ENCODE measurements around the gene SOCS6.

The SOCS6 gene

DNA sequence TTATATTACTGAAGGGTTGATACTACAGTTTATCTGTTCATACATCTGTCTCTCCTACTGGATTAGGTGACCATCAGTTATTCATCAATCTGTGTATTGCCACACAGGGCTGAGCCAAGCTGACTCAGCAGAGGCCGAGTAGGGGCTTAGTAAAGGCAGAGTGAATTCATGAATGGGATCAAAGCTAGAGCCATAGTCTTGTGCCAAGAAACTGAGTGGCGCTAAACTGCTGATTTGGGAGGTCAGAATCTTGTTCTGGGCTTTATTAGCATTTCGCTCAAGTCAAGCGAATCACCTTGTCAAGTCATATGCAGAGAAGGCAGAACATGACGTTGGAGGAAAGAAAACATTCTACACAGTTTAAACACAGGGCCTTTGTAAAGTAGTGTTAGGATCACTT lies 34.1 kb downstream of the SOCS6 start:
- H3K9me3 ChIP-seq (replicated peaks in 1 of 11), result peaks cover 0 to 42% (median 34%) of the 10 kb centered on the region in 11 experiments; a peak in 20 of 22 replicates
- no peaks in the 10 kb centered on the region for H3K27me3 ChIP-seq
- no peak overlapping the region for H3K4me2 ChIP-seq
- no peak for TF ChIP-seq Cebpa-rat (IDR thresholded peaks at IDR 0.05)
- H3K9ac ChIP-seq, result no peak overlapping the region
- no peak overlapping the region for H3K4me3 ChIP-seq
- peaks cover 0 to 10% (median 0%) of the 10 kb centered on the region in 10 experiments; a peak in 3 of 20 replicates for H3K4me1 ChIP-seq
- H3K36me3 ChIP-seq, result peaks cover 40 to 96% (median 60%) of the 10 kb centered on the region in 11 experiments
- H3K27ac ChIP-seq, result no peak overlapping the region
- H4K20me1 ChIP-seq, result peaks cover 18 to 100% (median 51%) of the 10 kb centered on the region in 11 experiments; a peak in 17 of 22 replicates

DNA sequence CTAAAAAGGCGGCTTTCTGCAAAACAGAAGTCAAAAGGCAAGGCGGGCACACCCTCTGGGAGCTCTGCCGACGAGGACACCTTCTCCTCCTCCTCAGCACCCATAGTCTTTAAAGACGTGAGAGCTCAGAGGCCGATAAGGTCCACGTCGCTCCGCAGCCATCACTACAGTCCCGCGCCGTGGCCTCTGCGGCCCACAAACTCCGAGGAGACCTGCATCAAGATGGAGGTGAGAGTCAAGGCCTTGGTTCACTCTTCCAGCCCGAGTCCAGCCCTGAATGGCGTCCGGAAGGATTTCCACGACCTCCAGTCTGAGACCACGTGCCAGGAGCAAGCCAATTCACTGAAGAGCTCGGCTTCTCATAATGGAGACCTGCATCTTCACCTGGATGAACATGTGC lies 36.1 kb downstream of the SOCS6 start:
- H3K4me1 ChIP-seq, result peaks cover 5 to 26% (median 15%) of the 10 kb centered on the region in 10 experiments; a peak in 19 of 20 replicates
- peaks cover 0 to 42% (median 34%) of the 10 kb centered on the region in 11 experiments; a peak in 20 of 22 replicates for H3K9me3 ChIP-seq (replicated peaks in 1 of 11)
- peaks cover 15 to 92% (median 34%) of the 10 kb centered on the region in 11 experiments; a peak in 15 of 22 replicates for H4K20me1 ChIP-seq
- no peak overlapping the region for H3K4me3 ChIP-seq
- H3K27me3 ChIP-seq, result no peaks in the 10 kb centered on the region
- H3K4me2 ChIP-seq, result no peak overlapping the region
- no peak overlapping the region for H3K9ac ChIP-seq
- no peak overlapping the region for H3K27ac ChIP-seq
- no peak for TF ChIP-seq Cebpa-rat (IDR thresholded peaks at IDR 0.05)
- peaks cover 38 to 77% (median 55%) of the 10 kb centered on the region in 11 experiments for H3K36me3 ChIP-seq

DNA sequence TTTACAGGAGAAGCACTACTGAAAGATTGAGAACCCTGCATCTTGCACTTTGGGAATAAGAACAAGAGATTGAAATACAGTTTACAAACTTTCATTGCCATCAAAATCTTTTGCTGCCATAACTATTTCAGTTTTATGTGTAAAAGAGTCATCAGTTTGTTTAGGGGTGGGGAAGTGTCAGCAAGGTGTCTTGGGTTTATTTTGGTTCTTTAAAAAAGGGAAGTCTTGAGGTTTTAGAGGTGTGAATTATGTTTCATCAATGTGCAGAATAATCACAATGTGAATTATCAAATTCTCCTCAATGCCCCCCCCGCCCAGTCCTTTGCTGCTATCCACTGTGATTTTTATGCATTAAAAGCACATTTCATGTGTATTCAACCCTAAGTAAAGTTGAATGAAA lies 37.4 kb downstream of the SOCS6 start:
- H3K27me3 ChIP-seq, result no peaks in the 10 kb centered on the region
- no peak overlapping the region for H3K9ac ChIP-seq
- H3K4me3 ChIP-seq, result no peak overlapping the region
- H3K36me3 ChIP-seq, result peaks cover 47 to 77% (median 59%) of the 10 kb centered on the region in 11 experiments
- H3K4me1 ChIP-seq, result peaks cover 5 to 26% (median 15%) of the 10 kb centered on the region in 10 experiments; a peak in 19 of 20 replicates
- H4K20me1 ChIP-seq, result peaks cover 13 to 82% (median 26%) of the 10 kb centered on the region in 11 experiments; a peak in 14 of 22 replicates
- TF ChIP-seq Cebpa-rat (IDR thresholded peaks at IDR 0.05), result no peak
- no peak overlapping the region for H3K27ac ChIP-seq
- H3K9me3 ChIP-seq (replicated peaks in 1 of 11), result peaks cover 0 to 45% (median 35%) of the 10 kb centered on the region in 11 experiments; a peak in 20 of 22 replicates
- H3K4me2 ChIP-seq, result no peak overlapping the region

DNA sequence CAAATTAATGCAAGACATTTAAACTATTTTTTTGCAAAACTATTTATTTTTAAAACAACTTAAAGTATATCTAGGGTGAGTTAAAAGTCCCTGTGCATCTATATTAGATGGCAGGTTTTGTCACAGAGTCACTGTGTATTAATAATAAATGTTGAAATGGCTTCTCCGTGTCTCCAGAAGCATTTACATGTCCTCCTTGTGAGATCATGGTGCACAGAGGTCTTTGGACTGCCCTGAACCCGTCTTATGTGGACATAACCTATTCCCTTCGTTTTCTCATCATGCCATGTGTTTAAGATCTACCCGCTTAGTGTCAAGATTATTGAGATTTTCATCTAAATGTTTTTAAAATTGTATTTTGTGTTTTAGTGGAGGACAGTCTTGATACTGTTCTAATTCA lies 39.3 kb downstream of the SOCS6 start:
- H3K9ac ChIP-seq, result no peak overlapping the region
- H3K4me3 ChIP-seq, result no peak overlapping the region
- no peak overlapping the region; a peak in 3 of 22 replicates for H3K27ac ChIP-seq
- peaks cover 5 to 22% (median 15%) of the 10 kb centered on the region in 10 experiments; a peak in 19 of 20 replicates for H3K4me1 ChIP-seq
- H3K36me3 ChIP-seq, result peaks cover 41 to 76% (median 58%) of the 10 kb centered on the region in 11 experiments
- peak overlapping the region in 7 of 11 experiments; percentile 53 to 73 (median 64); a peak in 12 of 22 replicates for H3K4me2 ChIP-seq
- no peaks in the 10 kb centered on the region for H3K27me3 ChIP-seq
- H4K20me1 ChIP-seq, result peaks cover 3 to 63% (median 25%) of the 10 kb centered on the region in 11 experiments; a peak in 13 of 22 replicates
- no peak for TF ChIP-seq Cebpa-rat (IDR thresholded peaks at IDR 0.05)
- peaks cover 12 to 43% (median 34%) of the 10 kb centered on the region in 11 experiments; a peak in 21 of 22 replicates for H3K9me3 ChIP-seq (replicated peaks in 1 of 11)

DNA sequence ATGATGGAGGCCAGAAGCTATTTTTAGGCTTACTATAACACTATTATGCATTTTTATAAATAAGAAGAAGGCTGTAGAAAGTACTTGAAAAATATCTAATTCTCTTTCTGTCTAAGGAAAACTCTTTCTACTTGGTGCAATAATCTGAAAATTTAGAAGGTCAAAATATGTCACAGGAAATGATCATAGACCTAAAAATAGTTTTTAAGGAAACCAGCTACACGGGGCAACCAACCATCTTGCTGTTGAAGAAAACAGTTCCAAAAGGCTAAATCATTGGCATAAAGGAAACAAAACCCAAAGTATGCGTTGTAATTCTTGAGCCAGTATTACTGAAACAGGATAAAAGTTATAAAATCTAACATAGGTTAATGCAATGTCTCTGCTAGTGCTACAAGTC lies 40.2 kb downstream of the SOCS6 start:
- no peak for TF ChIP-seq Cebpa-rat (IDR thresholded peaks at IDR 0.05)
- peaks cover 0 to 54% (median 17%) of the 10 kb centered on the region in 11 experiments; a peak in 11 of 22 replicates for H4K20me1 ChIP-seq
- no peak overlapping the region; a peak in 1 of 20 replicates for H3K4me3 ChIP-seq
- H3K4me1 ChIP-seq, result peaks cover 5 to 22% (median 15%) of the 10 kb centered on the region in 10 experiments; a peak in 19 of 20 replicates
- H3K9me3 ChIP-seq (replicated peaks in 1 of 11), result peaks cover 21 to 43% (median 34%) of the 10 kb centered on the region in 11 experiments
- H3K27ac ChIP-seq, result peak overlapping the region in 9 of 11 experiments; percentile 4 to 57 (median 26); a peak in 10 of 22 replicates
- no peak overlapping the region for H3K9ac ChIP-seq
- H3K4me2 ChIP-seq, result peak overlapping the region; percentile 38 to 73 (median 56); a peak in 21 of 22 replicates
- no peaks in the 10 kb centered on the region for H3K27me3 ChIP-seq
- H3K36me3 ChIP-seq, result peaks cover 37 to 76% (median 49%) of the 10 kb centered on the region in 11 experiments

DNA sequence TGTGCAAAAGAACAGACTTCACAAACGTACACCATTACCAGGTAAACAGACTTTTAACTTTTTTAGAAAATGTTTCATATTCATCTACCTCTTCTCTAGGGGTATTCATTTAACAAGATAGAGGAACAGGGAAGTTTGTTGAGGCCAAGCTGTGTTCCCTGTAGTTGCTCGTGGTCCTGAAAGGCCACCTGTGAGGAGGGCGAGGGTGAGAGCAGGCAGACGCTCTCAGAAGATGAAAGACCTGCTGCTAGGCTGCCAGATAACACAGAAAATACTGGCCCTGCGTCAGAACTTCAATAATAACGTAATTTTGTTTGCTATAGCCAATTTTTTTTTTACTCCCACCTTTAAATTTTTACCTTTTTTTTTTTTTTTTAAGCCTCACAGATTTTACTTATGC lies 42.0 kb downstream of the SOCS6 start:
- Histone ChIP-seq H3K27me3 (no peaks in the 10 kb centered on the region), H3K27ac (no peak overlapping the region), H3K9me3 (replicated peaks in 1 of 11) (peaks cover 21 to 38% (median 28%) of the 10 kb centered on the region in 11 experiments), H3K9ac (no peak overlapping the region), H4K20me1 (peaks cover 0 to 36% (median 3%) of the 10 kb centered on the region in 11 experiments; a peak in 11 of 22 replicates), H3K4me2 (no peak overlapping the region), H3K4me3 (no peak overlapping the region), H3K4me1 (peaks cover 5 to 24% (median 16%) of the 10 kb centered on the region in 10 experiments; a peak in 19 of 20 replicates), H3K36me3 (peaks cover 22 to 69% (median 31%) of the 10 kb centered on the region in 11 experiments; a peak in 20 of 22 replicates)
- no peak for TF ChIP-seq Cebpa-rat (IDR thresholded peaks at IDR 0.05)

DNA sequence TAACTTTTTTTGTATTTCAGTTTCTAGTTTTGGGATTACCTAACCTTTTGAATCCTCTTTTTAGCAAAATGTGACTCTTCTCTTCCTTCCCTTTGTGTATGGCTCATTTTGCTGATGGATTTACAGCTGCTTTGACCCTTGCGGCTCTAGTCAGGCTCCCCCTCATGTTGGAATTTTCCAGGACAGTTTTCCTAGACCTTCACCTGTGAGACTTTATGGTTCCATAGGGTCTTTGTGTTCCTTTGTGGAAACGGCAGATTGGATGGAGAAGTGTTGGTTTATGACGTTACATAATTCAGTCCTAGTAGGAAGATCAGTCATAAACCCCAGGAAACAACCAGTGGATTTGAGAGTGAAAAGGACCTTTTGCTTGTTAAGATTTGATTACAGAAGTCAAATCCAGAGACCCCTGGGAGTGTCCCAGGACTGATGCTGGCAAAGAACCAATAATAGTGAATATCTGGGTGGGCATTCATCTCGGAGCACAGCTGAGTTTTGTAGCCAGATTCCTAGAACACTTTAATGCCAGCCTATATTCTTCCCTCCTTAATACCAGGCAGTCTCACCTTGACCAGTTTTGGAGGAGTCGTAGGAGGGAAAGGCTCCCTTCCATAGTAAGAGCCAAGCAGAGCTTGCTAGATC lies 42.7 kb downstream of the SOCS6 start:
- TF ChIP-seq Cebpa-rat (IDR thresholded peaks at IDR 0.05), result no peak
- H3K9me3 ChIP-seq (replicated peaks in 1 of 11), result peaks cover 21 to 37% (median 26%) of the 10 kb centered on the region in 11 experiments
- H4K20me1 ChIP-seq, result peaks cover 0 to 29% (median 0%) of the 10 kb centered on the region in 11 experiments; a peak in 4 of 22 replicates
- H3K4me2 ChIP-seq, result no peak overlapping the region
- peaks cover 15 to 62% (median 24%) of the 10 kb centered on the region in 11 experiments; a peak in 18 of 22 replicates for H3K36me3 ChIP-seq
- H3K27ac ChIP-seq, result no peak overlapping the region
- no peak overlapping the region for H3K4me3 ChIP-seq
- H3K4me1 ChIP-seq, result peaks cover 5 to 31% (median 16%) of the 10 kb centered on the region in 10 experiments; a peak in 19 of 20 replicates
- no peak overlapping the region for H3K9ac ChIP-seq
- no peaks in the 10 kb centered on the region for H3K27me3 ChIP-seq

DNA sequence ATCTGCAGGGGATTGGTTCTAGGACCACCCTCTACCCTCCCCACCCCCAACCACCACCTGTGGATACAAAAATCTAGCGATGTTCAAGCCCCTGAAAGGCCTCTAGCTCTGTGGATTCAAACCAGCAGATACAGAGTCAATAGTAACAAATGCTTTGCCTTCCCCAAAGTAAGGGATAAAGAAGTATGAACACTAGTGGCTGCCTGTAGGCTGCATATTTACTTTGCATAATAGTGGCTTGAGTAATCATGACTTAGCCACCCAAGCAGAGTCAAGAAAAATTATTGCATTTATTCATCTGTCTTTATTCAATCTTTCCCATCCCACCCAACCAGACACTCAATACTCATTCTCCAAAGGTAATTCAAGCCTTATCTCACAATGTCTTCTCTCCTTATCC lies 43.8 kb downstream of the SOCS6 start:
- Histone ChIP-seq H3K4me3 (no peak overlapping the region), H3K9me3 (replicated peaks in 1 of 11) (peaks cover 21 to 37% (median 26%) of the 10 kb centered on the region in 11 experiments), H3K27ac (no peak overlapping the region), H3K4me2 (no peak overlapping the region), H4K20me1 (peaks cover 0 to 18% (median 0%) of the 10 kb centered on the region in 11 experiments; a peak in 4 of 22 replicates), H3K36me3 (peaks cover 11 to 58% (median 21%) of the 10 kb centered on the region in 11 experiments; a peak in 17 of 22 replicates), H3K9ac (no peak overlapping the region), H3K4me1 (peaks cover 5 to 39% (median 16%) of the 10 kb centered on the region in 10 experiments; a peak in 19 of 20 replicates), H3K27me3 (no peaks in the 10 kb centered on the region)
- no peak for TF ChIP-seq Cebpa-rat (IDR thresholded peaks at IDR 0.05)

DNA sequence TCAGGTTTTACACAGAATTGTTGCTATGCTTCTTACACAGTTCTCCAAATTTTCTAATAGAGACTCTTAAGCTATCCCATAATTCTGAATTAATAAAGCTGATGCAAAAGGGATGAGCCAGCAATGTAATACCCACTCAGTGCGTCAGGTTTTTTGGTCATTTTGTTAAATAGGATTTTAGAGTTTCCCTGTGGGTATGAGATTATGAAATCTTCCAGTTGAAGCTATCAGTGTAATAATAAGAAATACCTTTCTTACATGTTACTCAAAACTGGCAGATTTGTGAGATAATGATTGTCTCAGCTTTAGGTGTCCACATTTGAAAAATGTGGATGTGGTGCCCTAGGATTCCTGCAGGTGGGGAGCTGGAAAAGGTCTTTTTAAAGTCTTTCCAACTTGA lies 44.5 kb downstream of the SOCS6 start:
- Histone ChIP-seq H3K36me3 (peaks cover 11 to 57% (median 21%) of the 10 kb centered on the region in 11 experiments; a peak in 18 of 22 replicates), H4K20me1 (peaks cover 0 to 12% (median 0%) of the 10 kb centered on the region in 11 experiments; a peak in 2 of 22 replicates), H3K27me3 (no peaks in the 10 kb centered on the region), H3K4me2 (no peak overlapping the region), H3K4me3 (no peak overlapping the region), H3K9ac (no peak overlapping the region), H3K4me1 (peaks cover 5 to 33% (median 13%) of the 10 kb centered on the region in 10 experiments; a peak in 19 of 20 replicates), H3K9me3 (replicated peaks in 1 of 11) (peaks cover 20 to 37% (median 26%) of the 10 kb centered on the region in 11 experiments), H3K27ac (no peak overlapping the region)
- TF ChIP-seq Cebpa-rat (IDR thresholded peaks at IDR 0.05), result no peak
